Parathyroid adenoma (tissue), 2 donors: Measurements from ENCODE around the gene SLC34A3.

Experiments used
- H2AFZ ChIP-seq: fragments of 300-600 bp; sonication (generic); one replicate; pipeline ENCODE4 v1.7.0; 2017; ENCODE audit warnings: antibody characterized with exemption, mild to moderate bottlenecking
- H3K27ac ChIP-seq: fragments of 300-600 bp; sonication (generic); one replicate; pipeline ENCODE4 v1.7.0; 2017
- H3K27me3 ChIP-seq: fragments of 300-600 bp; sonication (generic); one replicate; pipeline ENCODE4 v1.7.0; 2017; ENCODE audit warnings: low read length; ENCODE audit not compliant: control insufficient read depth, insufficient read depth
- H3K36me3 ChIP-seq: fragments of 300-600 bp; sonication (generic); one replicate; pipeline ENCODE4 v1.7.0; 2017; ENCODE audit warnings: low read length; ENCODE audit not compliant: control insufficient read depth, insufficient read depth
- H3K4me1 ChIP-seq: fragments of 300-600 bp; sonication (generic); one replicate; pipeline ENCODE4 v1.7.0; 2017; ENCODE audit warnings: control low read depth
- H3K4me2 ChIP-seq: fragments of 300-600 bp; sonication (generic); one replicate; pipeline ENCODE4 v1.7.0; 2017; ENCODE audit warnings: low read length
- H3K4me3 ChIP-seq: fragments of 300-600 bp; sonication (generic); one replicate; pipeline ENCODE4 v1.7.0; 2017; ENCODE audit warnings: low read depth, low read length
- H3K79me2 ChIP-seq: fragments of 300-600 bp; sonication (generic); one replicate; pipeline ENCODE4 v1.7.0; 2017; ENCODE audit warnings: control low read depth
- H3K9ac ChIP-seq: fragments of 300-600 bp; sonication (generic); one replicate; pipeline ENCODE4 v1.7.0; 2017; ENCODE audit warnings: mild to moderate bottlenecking
- H3K9me3 ChIP-seq: fragments of 300-600 bp; sonication (generic); one replicate; pipeline ENCODE4 v1.7.0; 2017; ENCODE audit warnings: low read length; ENCODE audit not compliant: control insufficient read depth
- TF ChIP-seq, protein P1 (sequence below): fragments of 300-600 bp; sonication (generic); IDR thresholded peaks from one replicate; pipeline ENCODE4 v1.7.0; 2017; ENCODE audit warnings: antibody characterized with exemption, mild to moderate bottlenecking
- donor health status: primary hyperparathyroidism.

SLC34A3 gene

DNA sequence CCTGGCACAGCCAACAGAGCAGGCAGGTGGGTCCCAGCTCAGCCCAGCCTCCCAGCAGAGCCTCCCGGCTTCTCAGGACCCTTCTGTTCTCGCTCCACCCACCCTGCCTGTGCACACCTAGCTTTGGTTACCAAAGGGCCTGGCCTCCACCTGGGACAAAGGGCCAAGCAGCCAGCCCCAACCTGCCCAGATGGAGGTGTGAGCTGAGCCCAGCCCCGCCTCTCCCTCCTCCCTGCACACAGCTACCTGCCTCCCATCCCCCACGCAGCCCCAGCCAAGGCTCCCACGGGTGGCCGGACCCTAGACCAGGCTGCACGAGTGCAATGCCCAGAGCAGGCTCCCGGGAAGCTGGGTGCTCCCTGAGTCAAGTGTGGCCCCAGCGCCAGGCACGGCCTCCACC lies 35.8 kb upstream of the SLC34A3 start:
- H3K27ac ChIP-seq, result no peak overlapping the region
- peaks cover 4% of the 10 kb centered on the region for H3K4me1 ChIP-seq
- no peak overlapping the region for H3K4me3 ChIP-seq

DNA sequence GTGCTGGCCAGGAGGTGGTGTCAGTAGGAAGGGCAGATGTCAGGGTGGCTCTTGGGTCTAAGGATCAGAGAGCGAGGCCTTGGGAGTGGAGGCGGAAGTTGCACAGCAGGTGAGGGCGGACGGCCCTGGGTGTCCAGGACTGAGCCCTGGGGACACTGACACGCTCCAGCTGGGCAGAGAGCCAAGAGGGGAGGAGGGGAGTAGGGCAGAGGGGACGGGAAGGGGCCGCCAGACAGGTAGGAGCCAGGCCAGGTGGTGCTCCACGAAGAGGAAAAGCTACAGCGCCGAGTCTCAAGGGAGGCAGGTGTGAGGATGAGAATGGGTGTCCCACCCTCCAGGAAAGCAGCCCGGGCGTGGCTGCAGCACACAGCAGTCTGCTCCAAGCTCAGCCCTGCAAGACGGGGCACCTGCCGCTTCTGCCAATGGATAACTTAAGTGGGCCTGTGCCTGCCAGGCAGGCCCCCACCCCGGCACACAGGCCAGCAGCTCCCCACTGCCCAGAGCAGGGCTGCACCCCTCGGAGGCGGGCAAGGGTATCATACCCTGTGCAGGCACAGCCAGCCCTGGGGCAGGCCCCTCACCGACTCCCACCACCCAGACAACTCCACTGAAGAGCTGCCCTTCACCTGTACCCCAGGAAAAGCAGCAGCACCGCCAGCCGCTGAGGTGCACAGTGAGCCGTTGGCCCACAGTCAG lies 35.0 kb upstream of the SLC34A3 start:
- Histone ChIP-seq H3K79me2 (peaks cover 9% of the 10 kb centered on the region), H3K36me3 (no peaks in the 10 kb centered on the region), H3K9ac (no peak overlapping the region), H3K27me3 (no peaks in the 10 kb centered on the region), H3K4me1 (peaks cover 4% of the 10 kb centered on the region), H3K9me3 (no peaks in the 10 kb centered on the region), H3K27ac (no peak overlapping the region), H3K4me2 (no peak overlapping the region), H2AFZ (no peak overlapping the region), H3K4me3 (no peak overlapping the region)
- TF ChIP-seq, protein P1, sequence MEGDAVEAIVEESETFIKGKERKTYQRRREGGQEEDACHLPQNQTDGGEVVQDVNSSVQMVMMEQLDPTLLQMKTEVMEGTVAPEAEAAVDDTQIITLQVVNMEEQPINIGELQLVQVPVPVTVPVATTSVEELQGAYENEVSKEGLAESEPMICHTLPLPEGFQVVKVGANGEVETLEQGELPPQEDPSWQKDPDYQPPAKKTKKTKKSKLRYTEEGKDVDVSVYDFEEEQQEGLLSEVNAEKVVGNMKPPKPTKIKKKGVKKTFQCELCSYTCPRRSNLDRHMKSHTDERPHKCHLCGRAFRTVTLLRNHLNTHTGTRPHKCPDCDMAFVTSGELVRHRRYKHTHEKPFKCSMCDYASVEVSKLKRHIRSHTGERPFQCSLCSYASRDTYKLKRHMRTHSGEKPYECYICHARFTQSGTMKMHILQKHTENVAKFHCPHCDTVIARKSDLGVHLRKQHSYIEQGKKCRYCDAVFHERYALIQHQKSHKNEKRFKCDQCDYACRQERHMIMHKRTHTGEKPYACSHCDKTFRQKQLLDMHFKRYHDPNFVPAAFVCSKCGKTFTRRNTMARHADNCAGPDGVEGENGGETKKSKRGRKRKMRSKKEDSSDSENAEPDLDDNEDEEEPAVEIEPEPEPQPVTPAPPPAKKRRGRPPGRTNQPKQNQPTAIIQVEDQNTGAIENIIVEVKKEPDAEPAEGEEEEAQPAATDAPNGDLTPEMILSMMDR, result no peak

More for the DNA sequence above, 35.8 kb upstream of the SLC34A3 start:
- no peak overlapping the region for H2AFZ ChIP-seq
- H3K79me2 ChIP-seq, result peaks cover 9% of the 10 kb centered on the region
- H3K9me3 ChIP-seq, result no peaks in the 10 kb centered on the region
- H3K27me3 ChIP-seq, result no peaks in the 10 kb centered on the region
- H3K9ac ChIP-seq, result no peak overlapping the region
- H3K36me3 ChIP-seq, result no peaks in the 10 kb centered on the region
- H3K4me2 ChIP-seq, result no peak overlapping the region
- TF ChIP-seq, protein P1, result no peak

GRCh38 chr9:137198051-137198901 lies 32.4 kb upstream of the SLC34A3 start:
- peaks cover 4% of the 10 kb centered on the region for H3K4me1 ChIP-seq
- no peak overlapping the region for H3K27ac ChIP-seq
- no peak overlapping the region for H2AFZ ChIP-seq
- no peak overlapping the region for H3K4me2 ChIP-seq
- H3K79me2 ChIP-seq, result peaks cover 12% of the 10 kb centered on the region
- H3K36me3 ChIP-seq, result no peaks in the 10 kb centered on the region
- no peak overlapping the region for H3K9ac ChIP-seq
- TF ChIP-seq, protein P1, result no peak
- H3K4me3 ChIP-seq, result no peak overlapping the region
- no peaks in the 10 kb centered on the region for H3K9me3 ChIP-seq
- no peaks in the 10 kb centered on the region for H3K27me3 ChIP-seq

DNA sequence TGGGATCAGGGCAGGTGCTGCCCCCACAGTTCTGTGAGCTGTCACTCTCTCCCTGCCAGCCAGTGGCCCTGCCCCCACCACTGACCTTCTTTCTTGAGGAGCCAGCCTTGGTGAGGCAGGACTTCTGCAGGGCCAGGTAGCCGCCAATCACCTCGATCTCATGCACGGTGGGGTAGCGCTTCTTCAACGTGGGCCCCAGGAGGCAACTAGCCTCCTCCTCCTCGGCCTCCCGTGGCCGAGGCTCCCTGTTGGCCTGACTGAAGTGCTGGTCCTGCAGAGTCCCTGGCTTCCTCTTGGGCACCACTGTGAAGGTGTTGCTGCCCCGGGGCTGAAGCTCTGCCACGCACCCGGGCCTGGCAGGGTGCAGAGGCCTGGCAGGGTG lies 31.8 kb upstream of the SLC34A3 start:
- H3K79me2 ChIP-seq, result peaks cover 13% of the 10 kb centered on the region
- no peaks in the 10 kb centered on the region for H3K36me3 ChIP-seq
- peaks cover 4% of the 10 kb centered on the region for H3K4me1 ChIP-seq
- H3K4me3 ChIP-seq, result no peak overlapping the region
- no peak overlapping the region for H3K4me2 ChIP-seq
- H3K9me3 ChIP-seq, result no peaks in the 10 kb centered on the region
- H3K9ac ChIP-seq, result no peak overlapping the region
- TF ChIP-seq, protein P1, result no peak
- H3K27me3 ChIP-seq, result no peaks in the 10 kb centered on the region
- no peak overlapping the region for H3K27ac ChIP-seq
- H2AFZ ChIP-seq, result no peak overlapping the region
